Measurements from ENCODE around the gene JAK3.

- no peak for TF ChIP-seq CTCF (IDR thresholded peaks at IDR 0.05; ENCODE audit: low read depth, low read length)
- TF ChIP-seq EZH2phosphoT487 (IDR thresholded peaks at IDR 0.05; ENCODE audit: low read depth): no peak
These were observed at the start of gene JAK3 for GRCh38 chr19:17847538-17848366.

Measured in OCI-LY3 (cell line).